NCI-H2196 treated with DMSO at 0.1 percent for 48 hours (cell line): ENCODE measurements around the gene ZSWIM3.

Source experiments
- DNase-seq: peaks from one replicate; lab custom pipeline; 2025; ENCODE audit not compliant: unreplicated experiment; lab: John Stamatoyannopoulos, UW

The ZSWIM3 gene

GRCh38 chr20:45832619-45833018 is 24.8 kb upstream of the ZSWIM3 start:
- no peak for DNase-seq

- peak; percentile 35 for DNase-seq
Observed at GRCh38 chr20:45833030-45833882, 24.2 kb upstream of the ZSWIM3 start, which contains the start of gene SNX21. Gene SNX21 (plus strand): TSS chr20:45833799. CDS start chr20:45833920, 121 bp downstream.

GRCh38 chr20:45833883-45834796 is 23.3 kb upstream of the ZSWIM3 start:
- DNase-seq = peak; percentile 37

- DNase-seq = no peak
Observed at GRCh38 chr20:45834797-45835161, 22.6 kb upstream of the ZSWIM3 start.

- no peak for DNase-seq
Observed at GRCh38 chr20:45835329-45835765, 22.1 kb upstream of the ZSWIM3 start.

- no peak for DNase-seq
Observed at GRCh38 chr20:45835825-45836224, 21.6 kb upstream of the ZSWIM3 start.

- no peak for DNase-seq
Observed at GRCh38 chr20:45836841-45837240, 20.6 kb upstream of the ZSWIM3 start.

- no peak for DNase-seq
Observed at GRCh38 chr20:45840700-45841198, 16.7 kb upstream of the ZSWIM3 start.

- no peak for DNase-seq
Observed at GRCh38 chr20:45841407-45842129, 15.8 kb upstream of the ZSWIM3 start.

GRCh38 chr20:45842169-45842812 is 15.1 kb upstream of the ZSWIM3 start:
- no peak for DNase-seq

GRCh38 chr20:45843506-45843905 is 13.9 kb upstream of the ZSWIM3 start:
- no peak for DNase-seq

- DNase-seq = no peak
Observed at GRCh38 chr20:45845452-45845851, 12.0 kb upstream of the ZSWIM3 start.

GRCh38 chr20:45848421-45848820 is 9.0 kb upstream of the ZSWIM3 start:
- DNase-seq = no peak

GRCh38 chr20:45848969-45849582 is 8.3 kb upstream of the ZSWIM3 start:
- no peak for DNase-seq

GRCh38 chr20:45850238-45850637 is 7.2 kb upstream of the ZSWIM3 start:
- DNase-seq = no peak

GRCh38 chr20:45850926-45851325 is 6.5 kb upstream of the ZSWIM3 start:
- no peak for DNase-seq

- no peak for DNase-seq
Observed at GRCh38 chr20:45851501-45851900, 5.9 kb upstream of the ZSWIM3 start.

- DNase-seq = no peak
Observed at GRCh38 chr20:45852326-45852725, 5.1 kb upstream of the ZSWIM3 start.

- no peak for DNase-seq
Observed at GRCh38 chr20:45853484-45853883, 3.9 kb upstream of the ZSWIM3 start.

- DNase-seq = no peak
Observed at GRCh38 chr20:45857882-45858216, 435 bp downstream of the ZSWIM3 start.
